CD4-positive, alpha-beta T cell treated with Interleukin-4 for 4 hours (primary cell): ENCODE data around the gene CCDC194.

Source experiments
- DNase-seq: peaks from one replicate; pipeline ENCODE4 v3.0.0-alpha.2; 2020

The CCDC194 gene, protein sequence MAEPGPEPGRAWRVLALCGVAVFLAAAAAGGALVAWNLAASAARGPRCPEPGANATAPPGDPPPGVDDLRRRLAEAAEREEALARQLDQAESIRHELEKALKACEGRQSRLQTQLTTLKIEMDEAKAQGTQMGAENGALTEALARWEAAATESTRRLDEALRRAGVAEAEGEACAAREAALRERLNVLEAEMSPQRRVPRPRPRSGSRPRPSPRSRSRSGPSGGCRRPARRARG

DNA sequence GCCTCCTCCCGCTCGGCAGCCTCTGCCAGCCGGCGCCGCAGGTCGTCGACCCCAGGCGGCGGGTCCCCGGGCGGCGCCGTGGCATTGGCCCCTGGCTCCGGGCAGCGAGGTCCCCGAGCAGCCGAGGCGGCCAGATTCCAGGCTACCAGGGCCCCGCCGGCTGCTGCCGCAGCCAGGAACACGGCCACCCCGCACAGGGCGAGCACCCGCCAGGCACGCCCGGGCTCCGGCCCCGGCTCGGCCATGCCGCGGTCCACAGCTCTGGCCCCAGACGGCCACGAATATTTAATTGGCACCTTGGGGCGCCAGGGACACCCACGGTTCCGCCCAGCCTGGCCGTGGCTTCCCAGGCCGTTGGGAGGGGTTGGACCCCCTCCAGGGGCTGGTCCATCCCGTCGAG lies at the start of gene CCDC194:
CCDC194 (minus strand) TSS at position 283 of the 400 bp plus-strand sequence; CDS start at position 245, 38 bp downstream.
- DNase-seq = no peak

- peak; percentile 12 for DNase-seq
Measured at GRCh38 chr19:17441241-17442021, 47.4 kb upstream of the CCDC194 start.

DNA sequence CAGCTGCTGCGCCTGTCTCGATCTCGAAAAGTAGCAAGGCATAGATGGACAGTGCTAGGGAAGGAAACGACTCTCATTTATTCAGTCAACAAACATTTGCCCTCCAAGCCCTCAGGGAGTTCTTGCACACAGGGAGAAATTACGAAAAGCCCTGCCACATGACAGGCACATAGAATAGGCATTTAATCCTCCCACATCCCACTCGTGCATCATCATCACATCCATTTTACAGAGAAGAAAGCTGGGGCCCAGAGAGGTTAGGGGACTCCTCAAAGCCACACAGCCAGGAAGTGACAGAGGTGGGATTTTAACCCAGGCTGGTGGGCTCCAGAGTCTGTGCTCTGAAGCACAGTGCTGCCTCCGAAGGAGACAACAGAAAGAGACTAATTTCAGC lies 42.9 kb upstream of the CCDC194 start:
- no peak for DNase-seq

DNA sequence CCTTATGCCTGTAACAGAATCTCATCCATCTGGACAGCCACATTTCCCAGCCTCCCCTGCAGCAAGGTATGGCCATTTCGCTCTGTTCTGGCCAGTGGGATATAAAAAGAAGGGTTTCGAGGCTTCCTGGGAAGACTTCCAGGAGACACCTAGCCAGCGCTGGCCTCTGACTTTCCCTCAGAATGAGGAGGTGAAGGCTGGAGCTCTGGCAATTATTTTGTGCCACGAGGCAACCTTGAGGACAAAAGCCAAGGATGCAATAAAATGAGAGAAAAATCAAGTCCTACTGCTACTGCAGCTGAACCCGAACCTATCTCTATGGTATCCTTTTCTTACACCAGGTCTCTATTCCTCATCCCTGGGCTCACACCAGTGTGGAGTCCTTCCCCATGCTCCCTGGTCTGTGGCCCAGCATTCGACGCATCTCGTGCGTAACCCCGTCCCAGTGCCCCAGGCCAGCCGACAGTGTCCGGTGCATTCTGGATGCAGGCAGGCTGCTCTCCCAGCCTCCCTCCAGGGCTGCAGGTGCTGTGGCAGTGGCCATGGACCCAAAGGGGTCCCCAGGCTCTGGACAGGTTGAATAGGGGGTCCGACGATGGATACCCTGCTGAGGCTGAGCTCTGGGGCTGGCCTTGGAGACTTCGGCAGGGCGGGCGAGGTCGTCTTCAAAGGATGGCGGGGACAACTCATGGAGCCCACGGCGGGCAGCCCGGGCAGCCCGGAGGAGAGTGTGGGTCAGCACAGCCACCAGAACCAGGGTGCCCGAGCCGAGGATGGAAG lies 42.3 kb upstream of the CCDC194 start:
- DNase-seq = no peak

- no peak for DNase-seq
Measured at GRCh38 chr19:17435218-17435617, 41.2 kb upstream of the CCDC194 start.

- no peak for DNase-seq
Measured at GRCh38 chr19:17431417-17431816, 37.4 kb upstream of the CCDC194 start.

DNA sequence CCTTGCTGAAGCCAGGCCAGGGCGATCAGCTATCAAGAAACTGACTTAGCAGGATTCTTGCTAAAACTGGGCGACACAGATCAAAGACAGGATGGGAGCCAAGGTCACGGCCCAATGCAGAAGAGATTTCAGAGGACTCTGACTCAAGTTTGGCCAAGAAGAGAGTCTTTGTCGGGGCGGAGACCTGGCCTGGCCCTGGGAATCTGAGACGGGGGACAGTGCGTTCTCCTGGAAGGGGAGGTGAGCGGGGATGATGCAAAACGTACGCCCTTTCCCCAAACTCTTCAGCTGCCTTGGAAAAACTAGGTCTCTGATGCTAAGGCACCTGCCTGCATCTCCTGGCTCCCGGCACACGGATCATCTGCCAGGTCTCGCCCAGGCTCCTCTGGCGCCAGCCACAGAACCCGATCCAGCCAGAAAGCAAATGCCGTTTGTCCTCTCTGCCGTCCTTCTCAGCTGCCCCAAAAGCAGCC lies 35.7 kb upstream of the CCDC194 start:
- no peak for DNase-seq

DNA sequence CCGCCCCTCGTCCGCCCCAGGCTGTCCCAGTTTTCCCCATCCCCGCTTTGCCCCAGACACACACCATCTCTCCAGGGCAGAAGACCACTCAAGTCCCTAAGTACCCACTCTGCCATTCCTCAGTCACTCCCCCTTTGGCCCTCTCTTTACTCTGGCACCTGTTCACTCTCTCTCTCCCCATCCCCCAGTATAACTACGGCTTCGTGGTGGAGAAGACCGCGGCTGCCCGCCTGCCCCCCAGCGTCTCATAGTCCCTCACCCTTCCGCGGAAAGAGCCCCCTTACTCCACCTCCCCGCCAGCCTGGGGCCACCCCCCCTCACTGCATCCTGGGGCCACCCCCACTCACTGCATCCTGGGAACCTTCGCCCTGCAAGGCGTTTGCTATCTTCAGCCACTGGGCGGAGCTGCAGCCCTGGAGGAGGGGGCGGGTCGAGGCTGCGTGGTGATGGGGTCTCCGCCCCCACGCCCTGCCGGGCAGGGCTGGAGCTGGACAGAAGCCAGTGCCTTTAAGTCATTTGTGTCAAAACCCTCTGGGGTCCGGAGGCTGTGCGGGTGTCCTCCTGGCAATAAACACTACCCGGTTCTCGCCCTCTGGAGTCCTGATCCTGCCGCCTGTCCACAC lies 30.9 kb upstream of the CCDC194 start:
- no peak for DNase-seq

DNA sequence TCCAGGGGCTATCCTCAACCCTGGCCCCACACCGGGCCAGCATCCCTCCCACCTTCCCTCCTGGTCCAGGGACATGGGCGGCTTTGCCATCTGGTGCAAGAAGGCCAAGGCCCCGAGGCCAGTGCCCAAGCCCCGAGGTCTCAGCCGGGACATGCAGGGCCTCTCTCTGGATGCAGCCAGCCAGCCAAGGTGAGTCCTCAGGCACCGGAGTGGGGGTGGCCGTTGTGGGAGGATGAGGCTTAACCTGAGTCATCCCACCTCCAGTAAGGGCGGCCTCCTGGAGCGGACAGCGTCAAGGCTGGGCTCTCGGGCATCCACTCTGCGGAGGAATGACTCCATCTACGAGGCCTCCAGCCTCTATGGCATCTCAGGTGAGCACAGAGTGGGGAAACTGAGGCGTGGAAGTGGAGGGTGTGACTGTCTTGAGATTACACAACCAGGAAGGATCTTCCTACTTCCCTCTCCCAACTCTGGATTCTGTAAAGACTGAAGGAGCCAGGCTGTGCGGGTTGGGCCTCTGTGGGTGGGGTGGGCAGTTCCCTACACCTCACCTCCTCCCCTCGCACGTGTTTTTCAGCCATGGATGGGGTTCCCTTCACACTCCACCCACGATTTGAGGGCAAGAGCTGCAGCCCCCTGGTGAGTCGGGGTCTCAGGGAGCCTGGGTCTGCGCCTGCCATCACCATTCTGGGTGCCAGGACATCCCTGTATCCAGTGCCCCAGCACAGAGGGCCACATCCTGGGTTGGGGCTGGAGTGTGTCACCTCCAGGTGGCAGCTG lies 29.6 kb upstream of the CCDC194 start:
- no peak for DNase-seq

DNA sequence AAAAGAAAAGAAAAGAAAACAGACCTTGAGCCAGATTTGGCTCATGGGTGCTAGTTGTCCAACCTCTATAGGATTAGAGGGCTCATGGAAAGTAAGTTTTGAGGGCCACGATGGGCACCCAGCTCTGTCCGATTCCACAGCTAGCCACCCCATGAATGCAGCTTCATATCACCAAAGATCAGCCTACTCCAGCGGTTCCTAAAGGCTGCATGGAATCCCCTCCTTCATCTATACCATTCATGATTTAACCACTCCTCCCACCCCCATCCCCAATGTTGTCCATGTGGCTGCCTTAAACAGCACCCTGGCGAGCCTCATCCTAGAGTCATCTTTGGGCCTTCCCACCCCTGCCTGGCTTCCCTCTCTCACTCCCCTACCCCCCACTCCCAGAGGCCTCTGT lies 27.9 kb upstream of the CCDC194 start:
- DNase-seq = no peak

DNA sequence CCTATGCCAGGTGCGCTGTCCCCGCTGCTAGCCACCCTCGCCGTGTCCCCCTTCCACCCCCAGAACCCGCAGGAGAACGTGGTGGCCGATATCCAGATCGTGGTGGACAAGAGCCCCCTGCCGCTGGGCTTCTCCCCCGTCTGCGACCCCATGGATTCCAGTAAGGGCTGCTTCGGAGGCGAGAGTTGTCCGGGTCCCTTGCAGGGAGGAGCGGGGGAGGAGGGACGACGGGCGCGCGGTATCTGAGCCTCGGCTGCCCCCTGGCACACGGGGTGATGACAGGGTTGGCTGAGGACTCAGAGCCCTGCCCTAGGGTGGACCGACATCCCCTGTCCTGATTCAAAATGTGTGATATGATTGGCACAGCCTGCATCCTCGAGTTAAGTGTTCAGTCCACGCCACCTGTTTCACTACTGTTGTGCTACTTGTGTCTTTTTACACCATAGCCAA lies 26.5 kb upstream of the CCDC194 start:
- DNase-seq = no peak

- peak; percentile 97 for DNase-seq
Measured at GRCh38 chr19:17419621-17420474, 25.9 kb upstream of the CCDC194 start, which contains the start of gene MVB12A. Gene MVB12A (plus strand): TSS chr19:17420047. CDS start chr19:17420136, 89 bp downstream.

DNA sequence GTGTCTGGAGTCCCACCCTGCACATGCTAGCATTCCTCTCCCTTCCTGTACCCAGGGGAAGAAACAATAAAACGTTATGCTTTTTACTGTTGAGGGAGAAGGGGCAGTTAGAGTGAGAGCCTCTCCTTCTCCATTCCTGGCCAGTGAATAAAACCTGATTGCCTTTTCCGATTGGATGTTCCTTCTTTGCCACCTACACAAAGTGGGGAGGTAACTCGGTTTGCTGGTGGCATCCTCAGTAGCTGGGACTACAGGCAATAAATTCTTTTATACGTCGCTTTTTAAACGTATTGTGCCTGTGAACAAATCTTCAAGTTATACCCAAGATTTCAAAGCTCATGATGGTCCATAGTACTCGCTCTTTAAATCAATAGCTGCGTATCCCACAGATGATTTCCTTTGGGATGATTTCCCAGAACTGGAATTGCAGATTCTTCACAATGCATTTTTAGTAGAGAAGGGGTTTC lies 25.2 kb upstream of the CCDC194 start:
- no peak for DNase-seq

DNA sequence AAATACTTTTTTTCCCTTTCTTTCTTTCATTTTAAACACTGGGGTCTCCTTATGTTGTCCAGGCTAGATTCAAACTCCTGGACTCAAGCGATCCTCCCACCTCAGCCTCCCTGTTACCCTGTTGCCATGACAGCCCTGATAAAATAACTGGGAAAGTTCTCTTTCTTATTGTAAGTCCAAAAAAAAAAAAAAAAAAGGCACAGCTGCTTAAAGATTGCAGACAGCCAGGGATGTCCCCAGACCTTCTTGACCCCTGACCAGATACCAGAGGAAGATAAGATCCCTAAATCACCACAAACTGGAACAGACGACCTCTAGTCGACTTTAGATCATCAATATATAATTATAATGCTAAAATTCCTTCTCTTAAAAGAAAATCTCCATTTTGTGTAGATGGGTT lies 24.7 kb upstream of the CCDC194 start:
- DNase-seq = no peak

DNA sequence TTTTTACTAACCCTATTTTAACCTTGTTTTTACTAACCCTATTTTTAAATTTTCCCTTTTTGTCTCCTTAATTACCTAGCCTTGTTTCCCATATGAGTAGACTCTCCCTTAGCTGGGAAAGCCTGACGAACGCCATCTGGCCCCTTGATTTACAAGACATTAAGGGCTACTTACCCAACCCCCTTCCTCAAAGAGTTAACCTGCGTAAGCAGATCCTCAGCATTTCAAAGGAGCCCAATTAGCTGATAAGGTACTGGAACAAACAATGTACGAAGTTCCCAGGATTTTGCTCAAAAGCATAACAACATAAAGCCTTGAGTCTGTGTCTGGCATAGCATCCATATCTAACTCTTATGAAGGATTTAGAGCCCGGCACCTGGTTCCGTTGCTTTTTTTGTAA lies 21.1 kb upstream of the CCDC194 start:
- no peak for DNase-seq

DNA sequence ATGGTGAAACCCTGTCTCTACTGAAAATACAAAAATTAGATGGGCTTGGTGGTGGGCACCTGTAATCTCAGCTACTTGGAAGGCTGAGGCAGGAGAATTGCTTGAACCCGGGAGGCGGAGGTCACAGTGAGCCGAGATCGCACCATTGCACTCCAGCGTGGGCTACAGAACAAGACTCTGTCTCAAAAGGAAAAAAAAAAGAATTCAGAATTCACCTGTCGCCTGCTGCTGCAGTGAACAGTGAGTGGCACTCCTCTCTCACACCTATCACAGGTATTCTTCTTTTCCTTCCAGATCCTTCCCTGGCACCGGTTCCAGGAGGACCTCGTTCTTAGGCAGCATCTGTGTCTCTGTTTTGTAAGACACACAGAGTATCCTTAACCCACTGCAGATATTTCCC lies 20.1 kb upstream of the CCDC194 start:
- DNase-seq = no peak

- no peak for DNase-seq
Measured at GRCh38 chr19:17411801-17412200, 17.8 kb upstream of the CCDC194 start.

DNA sequence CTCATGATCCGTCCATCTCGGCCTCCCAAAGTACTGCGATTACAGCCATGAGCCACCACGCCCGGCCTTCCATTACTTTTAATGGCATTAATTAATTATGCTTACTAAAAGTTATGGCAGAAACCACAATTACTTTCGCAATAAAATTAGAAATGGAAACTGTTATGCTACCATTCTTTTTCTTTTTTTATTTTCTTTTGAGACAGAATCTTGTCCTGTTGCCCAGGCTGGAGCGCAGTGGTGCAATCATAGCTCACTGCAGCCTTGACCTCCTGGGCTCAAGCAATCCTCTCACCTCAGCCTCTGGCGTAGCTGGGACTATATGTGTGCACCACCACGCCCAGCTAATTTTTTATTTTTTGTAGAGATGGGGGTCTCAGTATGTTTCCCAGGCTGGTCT lies 16.0 kb upstream of the CCDC194 start:
- no peak for DNase-seq

DNA sequence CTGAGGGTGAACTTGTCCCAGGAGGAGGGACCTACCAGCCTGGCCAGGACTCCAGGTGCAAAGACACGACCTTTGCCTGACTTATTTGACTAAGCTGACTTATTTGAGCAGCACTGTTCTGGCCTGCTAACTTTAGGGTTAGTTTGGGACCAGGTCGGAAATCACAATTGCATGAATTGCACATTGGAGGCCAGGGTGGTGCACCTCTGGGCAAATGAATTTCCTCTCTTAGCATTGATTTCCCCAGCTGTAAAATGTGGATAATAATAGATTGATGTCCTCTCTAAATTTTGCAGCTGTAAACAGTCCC lies 12.8 kb upstream of the CCDC194 start:
- no peak for DNase-seq

- no peak for DNase-seq
Measured at GRCh38 chr19:17406046-17406886, 12.3 kb upstream of the CCDC194 start.
